GM21786 (cell line): ENCODE measurements around the gene EPHA3.

ENCODE experiments used
- ATAC-seq: cut with Tn5 transposase; IDR thresholded peaks from one replicate; pipeline ENCODE4 v1.9.1; 2021; ENCODE audit not compliant: unreplicated experiment

The EPHA3 gene

DNA sequence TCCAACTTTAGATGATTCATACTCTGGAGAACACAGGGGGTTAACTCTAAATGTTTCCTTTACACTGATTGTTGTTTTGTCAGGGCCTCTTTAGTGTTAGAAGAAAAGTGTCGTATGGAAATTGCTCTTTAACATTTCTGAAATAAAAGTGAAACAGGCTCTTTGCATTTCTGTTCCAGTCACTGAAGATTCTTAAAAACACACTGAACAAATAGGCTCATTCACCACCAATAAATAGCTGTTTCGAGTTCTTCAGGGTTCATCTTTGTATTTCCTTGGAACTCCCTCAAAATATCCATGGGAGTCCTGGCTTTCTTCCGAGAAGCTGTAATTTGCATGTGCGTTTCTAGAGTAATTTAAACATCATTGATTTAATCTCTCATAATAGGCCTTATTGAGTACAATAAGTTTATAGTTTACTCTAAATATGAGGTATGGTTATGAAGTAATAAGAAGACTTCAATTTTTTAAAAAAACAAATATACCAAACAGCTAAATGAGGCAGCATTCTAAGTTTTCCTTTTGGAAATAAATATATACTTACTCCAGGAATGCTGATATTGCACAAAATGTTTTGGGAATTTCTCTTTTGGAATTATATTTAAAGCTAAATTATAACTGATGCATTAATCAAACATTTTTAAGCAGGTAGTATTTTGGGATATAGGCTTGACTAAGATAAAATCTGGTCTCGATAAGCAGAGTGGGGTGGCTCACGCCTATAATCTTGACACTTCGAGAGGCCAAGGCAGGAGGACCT lies 327.4 kb downstream of the EPHA3 start:
- ATAC-seq = no peak

- ATAC-seq = no peak
Measured at GRCh38 chr3:89436846-89437245, 329.4 kb downstream of the EPHA3 start.

DNA sequence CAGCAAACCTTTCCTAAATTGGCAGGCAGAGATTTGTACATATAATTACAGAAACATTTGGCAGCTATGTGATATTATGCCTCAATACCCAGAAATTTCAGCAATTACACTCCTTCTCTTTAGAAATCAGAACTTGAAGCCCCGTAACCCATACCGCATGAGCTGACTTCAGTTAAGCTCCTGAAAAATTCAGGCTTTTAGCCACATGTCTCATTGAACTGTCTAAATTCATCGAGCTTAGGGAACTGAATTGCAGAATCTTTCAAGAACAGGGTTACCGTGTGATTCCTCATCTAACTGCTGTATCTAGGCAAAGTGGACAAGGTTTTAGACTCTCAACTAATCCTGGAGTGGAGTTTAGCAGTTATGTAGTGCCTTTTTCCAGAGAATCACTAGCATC lies 333.0 kb downstream of the EPHA3 start:
- no peak for ATAC-seq

GRCh38 chr3:89441141-89441540 lies 333.7 kb downstream of the EPHA3 start:
- no peak for ATAC-seq

GRCh38 chr3:89446593-89446992 lies 339.2 kb downstream of the EPHA3 start:
- no peak for ATAC-seq

DNA sequence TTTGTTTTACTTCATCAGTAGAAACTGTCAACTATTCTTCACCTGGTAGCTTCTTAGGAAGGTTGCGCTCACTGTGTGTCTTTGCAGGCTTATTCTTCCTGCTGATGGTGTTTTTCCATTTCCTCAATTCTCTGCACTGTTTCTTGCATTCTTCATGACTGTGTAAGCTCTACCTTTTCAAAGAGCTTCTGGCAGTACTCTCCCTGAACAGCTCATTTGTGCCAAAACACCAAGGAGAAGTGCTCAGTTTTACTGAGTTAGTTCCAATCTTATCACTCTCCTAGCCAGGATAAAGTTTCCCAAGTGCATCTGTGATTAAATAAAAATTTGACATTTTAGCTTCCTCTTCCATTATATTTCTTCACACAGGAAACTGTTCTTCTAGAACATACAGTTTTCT lies 339.8 kb downstream of the EPHA3 start:
- ATAC-seq = no peak

- ATAC-seq = no peak
Measured at GRCh38 chr3:89449086-89449485, 341.7 kb downstream of the EPHA3 start.

DNA sequence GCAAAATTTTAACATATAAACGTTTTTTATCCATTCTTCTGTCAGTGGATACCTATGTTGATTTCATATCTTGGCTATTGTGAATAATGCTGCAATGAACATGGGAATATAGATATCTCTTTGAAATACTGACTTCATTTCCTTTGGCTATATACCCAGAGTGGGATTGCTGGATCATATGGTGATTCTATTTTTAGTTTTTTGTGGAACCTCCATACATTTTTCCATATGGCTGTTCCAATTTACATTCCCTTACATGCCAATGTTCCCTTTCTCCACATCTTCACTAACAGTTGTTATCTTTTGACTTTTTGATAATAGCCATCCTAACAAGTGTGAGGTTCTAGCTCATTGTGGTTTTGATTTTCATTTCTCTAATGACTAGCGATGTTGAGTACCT lies 344.6 kb downstream of the EPHA3 start:
- ATAC-seq = no peak

- ATAC-seq = no peak
Measured at GRCh38 chr3:89455240-89455639, 347.8 kb downstream of the EPHA3 start.

- no peak for ATAC-seq
Measured at GRCh38 chr3:89467898-89468363, 360.5 kb downstream of the EPHA3 start.

GRCh38 chr3:89472101-89472500 lies 364.7 kb downstream of the EPHA3 start:
- no peak for ATAC-seq

DNA sequence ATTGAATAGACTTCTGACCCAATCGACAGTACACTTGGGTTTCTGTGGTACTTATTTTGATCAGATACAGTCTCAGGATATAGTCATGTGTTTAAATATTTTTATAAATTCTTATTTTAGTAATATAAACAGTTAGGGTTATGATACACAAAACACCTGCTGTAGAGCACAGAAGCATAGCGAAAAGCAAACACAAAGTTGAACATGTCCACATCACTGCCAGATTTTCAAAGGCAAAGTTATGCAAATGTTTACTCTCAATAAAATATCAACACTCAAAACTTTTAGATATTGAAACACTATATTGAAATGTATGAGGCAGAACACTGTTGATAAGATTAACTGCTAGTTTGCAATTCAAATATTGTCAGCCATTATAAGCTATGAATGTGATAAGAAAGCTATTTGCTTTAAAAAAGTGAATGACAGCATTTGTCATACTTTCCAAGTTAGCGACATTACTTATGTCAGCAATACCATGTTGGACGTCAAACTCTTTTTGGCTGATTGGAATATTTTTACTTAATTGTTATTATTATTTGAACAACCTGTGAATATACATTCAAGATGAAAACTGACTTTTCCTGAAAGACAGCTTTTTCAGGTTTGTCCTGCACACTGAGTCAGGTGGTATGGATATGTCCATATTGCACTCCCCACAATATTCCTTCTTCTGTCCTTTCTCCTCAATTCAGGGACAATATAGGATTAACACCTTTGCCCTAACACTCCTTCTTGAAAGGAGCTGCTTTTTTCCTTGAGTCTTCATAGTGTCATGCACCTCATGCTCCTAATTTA lies 367.1 kb downstream of the EPHA3 start:
- ATAC-seq = no peak

GRCh38 chr3:89488800-89489580 lies 381.6 kb downstream of the EPHA3 start:
- no peak for ATAC-seq

GRCh38 chr3:89490129-89490528 lies 382.7 kb downstream of the EPHA3 start:
- no peak for ATAC-seq

GRCh38 chr3:89494734-89495133 lies 387.3 kb downstream of the EPHA3 start:
- no peak for ATAC-seq

GRCh38 chr3:89503891-89504391 lies 396.5 kb downstream of the EPHA3 start:
- no peak for ATAC-seq

- no peak for ATAC-seq
Measured at GRCh38 chr3:89504432-89504831, 397.0 kb downstream of the EPHA3 start.

GRCh38 chr3:89506462-89507103 lies 399.2 kb downstream of the EPHA3 start:
- no peak for ATAC-seq

DNA sequence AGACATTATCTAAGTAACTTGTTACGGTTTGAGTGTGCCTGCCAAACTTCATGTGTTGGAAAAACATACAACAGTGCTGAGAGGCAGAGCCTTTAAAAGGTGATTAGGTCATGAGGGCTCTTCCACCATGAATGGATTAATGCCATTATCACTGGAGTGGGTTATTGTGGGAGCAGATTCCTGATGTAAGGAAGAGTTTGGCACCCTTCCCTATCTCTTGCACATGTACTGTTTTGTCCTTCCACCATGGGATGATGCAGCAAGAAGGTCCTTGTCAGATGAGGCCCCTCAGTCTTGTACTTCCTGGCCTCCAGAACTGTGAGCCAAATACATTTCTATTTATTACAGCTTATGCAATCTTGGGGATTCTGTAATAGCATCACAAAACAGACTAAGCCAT lies 413.9 kb downstream of the EPHA3 start:
- no peak for ATAC-seq

- ATAC-seq = no peak
Measured at GRCh38 chr3:89522155-89522554, 414.7 kb downstream of the EPHA3 start.

DNA sequence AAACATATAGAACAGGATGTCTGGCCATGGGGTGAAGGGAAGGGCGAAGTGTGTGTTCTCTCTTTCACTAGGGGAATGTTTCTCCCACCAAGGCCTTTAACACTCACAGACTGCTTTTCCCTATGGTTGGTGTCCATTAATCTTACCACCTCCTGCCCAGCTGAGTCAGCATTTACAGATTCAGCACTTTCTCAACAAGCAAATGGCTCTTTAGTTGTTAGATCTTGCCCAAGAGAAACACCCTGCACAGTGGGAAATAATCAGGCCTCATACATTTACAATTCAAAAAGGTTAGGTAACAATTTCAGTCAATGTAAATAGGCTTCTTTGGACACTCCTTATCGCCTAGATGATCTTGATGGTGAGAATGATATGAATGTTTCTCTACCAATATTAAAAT lies 418.2 kb downstream of the EPHA3 start:
- no peak for ATAC-seq
